NCI-H446 treated with DMSO at 0.1 percent for 48 hours (cell line): Measurements from ENCODE around the gene EPHA3.

Experiments
- DNase-seq: peaks from one replicate; lab custom pipeline; 2025; lab: John Stamatoyannopoulos, UW

EPHA3 gene

DNA sequence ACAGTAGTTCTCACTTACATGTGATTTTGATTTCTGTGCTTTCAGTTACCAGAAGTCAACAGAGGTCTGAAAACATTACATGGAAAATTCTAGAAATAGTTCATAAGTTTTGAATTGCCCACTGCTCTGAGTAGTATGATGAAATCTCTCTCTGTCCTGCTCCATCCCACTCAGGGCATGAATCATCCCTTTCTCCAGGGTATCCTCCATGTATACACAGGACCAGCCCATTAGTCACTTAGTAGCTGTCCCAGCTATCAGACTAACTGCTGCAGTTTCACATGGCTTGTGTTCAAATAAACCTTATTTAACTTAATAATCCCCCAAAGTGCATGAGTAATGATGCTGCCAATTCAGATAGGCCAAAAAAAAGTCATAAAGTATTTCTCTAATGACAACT is 38.6 kb downstream of the EPHA3 start:
- DNase-seq, result peak; percentile 41

DNA sequence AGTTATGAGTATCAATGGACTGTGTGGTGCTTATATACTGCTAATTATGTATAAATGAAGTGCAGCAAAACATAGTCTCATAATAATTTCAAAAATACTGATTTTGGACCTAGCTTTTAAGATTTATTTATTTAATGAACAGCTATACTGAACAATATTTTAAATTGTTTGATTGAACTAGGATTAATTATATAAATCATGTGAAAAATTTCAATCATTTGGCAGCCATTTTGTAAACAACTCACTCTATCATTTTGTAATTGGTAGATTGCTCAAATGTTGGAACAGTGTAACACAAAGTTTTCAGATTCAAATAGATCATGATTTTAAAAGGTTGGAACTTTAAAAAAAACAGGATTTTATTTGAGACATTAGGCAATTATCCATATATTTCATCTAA is 47.0 kb downstream of the EPHA3 start:
- no peak for DNase-seq

DNA sequence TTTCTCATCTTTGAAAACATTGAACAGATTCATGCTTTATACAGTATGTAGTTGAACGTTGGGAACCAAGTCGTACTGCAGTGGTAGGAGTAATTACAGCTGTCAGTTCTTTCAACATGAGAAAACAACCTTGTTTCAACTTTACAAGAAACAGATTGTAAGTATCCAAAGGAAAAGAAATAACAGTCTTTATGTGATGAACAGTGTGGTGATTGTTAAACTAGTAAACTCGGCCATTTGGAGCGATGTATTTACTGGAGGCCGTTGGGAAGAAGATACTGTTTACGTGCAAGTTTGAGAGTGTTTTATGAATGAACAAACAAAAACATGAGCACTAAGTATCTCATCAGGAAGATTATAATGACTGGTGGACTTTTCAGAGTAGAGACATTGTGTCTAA is 48.4 kb downstream of the EPHA3 start:
- no peak for DNase-seq

DNA sequence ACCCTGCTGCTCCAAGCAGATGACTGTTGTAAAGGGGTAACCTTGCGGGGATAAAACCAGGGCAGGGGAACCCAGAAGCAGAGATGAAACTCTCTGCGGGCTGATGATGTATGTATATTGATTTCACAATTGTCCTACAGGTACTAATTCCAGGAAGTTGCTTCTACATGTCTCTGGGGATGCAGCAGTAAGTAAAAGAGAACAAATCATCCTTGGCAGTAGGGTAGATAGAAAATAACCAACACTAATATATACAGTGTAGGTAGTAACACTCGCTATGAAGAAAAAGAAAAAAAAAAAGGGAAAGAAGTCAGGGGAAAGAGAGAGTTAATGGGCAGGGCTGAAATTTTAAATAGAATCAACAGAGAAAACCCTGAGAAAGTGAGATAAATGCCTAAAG is 50.2 kb downstream of the EPHA3 start:
- DNase-seq, result no peak

DNA sequence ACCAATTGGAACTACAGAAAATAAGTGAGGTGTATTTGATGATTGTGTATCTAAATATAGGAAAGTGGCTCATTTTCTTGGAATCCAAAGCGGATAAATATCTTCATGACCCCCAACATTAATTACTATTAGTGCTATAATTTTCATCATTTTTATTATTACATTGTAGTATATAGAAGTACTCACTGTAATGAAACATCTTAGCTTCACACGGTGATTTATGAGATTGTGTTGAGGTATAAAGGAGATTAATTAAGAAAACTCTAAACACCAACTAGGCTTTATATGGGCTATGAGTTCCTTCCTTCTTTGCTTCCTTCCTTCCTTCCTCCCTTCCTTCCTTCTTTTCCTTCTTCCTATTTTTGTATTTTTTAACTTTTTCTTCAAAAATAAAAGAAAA is 52.2 kb downstream of the EPHA3 start:
- DNase-seq, result no peak

DNA sequence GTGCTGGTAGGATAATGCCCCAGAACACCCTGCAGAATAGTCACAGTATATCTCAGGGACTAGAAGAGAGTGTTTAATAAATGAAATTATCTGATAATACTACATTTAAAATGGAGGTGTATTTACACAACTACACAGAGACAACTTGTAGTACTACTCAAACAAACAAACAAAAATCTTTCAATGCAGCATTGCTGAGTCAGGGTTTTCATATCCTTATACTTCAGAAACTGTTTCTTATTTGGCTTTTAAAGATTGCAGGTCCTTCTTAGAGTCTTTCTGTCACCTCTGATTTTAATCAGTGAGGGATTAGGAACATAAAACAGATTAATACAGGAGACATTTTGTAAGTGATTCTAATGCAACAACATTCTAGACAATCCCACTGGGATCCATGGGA is 57.4 kb downstream of the EPHA3 start:
- DNase-seq, result no peak

DNA sequence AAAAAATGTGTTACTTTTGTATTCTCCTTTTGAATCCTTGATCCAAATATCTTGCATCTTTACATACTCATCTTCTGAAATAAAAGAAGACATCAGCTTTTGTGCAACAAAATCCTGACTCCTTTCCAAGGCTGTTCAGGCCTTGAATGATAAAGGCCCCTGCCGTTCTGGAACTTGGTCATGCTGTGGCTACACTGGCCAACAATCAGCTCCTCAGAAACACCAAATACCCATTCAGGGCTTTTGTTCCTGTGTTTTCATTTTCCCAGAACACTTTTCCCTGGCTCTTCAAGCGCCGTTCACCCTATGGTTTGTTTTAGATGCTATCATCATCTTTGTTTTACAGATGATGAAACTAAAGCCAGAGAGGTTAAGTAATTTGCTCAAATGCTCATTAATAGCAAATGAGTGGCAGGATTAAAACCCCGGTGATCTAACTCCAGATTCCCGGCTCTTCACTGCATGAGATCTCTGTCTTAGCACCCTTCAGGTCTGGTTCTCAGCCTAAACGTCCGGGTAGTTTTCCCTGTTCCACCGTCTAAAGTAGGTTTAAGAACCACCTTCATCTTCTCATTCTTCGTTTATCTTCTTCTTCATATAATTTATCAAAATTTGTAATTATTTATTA is 58.3 kb downstream of the EPHA3 start:
- DNase-seq, result no peak

DNA sequence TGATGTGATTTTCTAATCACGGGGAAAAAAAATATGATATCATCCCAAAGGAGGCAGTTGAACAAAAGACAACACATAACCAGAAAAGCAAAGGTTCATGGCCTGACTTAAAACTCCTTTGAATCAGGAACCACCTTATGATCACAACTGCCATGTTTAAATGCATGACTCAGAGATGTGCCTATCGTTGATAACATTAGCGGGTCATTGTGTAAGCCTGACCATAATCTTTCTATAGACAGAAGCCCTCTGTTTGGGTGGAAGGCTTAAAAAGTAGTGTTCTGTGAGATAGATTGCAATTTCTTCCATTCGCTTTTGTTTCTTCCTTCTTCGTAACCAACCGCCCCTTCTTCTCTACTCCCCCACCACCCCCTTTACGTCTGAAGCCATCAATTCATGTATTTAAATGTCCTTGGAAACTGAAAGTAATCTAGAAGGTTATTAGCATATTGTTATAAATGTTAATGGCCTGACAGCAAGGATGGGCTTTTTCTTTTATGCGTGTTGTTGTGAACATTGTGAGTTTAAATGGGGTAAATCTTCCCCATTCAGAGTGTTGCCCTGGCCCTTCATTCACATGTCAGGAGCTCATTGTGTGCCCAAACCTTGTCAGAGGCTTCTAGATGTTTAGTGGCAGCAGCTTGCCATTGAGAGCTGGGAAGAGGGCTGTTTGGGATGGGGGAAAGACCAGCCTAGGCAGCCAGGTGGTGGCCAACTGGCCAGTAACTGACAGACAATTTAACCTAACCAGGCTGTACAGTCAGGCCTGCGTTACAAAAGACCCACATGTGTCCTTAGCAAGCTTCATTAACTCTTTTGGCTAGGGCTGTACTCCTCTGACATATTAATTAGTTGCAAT is 64.5 kb downstream of the EPHA3 start:
- peak; percentile 53 for DNase-seq

DNA sequence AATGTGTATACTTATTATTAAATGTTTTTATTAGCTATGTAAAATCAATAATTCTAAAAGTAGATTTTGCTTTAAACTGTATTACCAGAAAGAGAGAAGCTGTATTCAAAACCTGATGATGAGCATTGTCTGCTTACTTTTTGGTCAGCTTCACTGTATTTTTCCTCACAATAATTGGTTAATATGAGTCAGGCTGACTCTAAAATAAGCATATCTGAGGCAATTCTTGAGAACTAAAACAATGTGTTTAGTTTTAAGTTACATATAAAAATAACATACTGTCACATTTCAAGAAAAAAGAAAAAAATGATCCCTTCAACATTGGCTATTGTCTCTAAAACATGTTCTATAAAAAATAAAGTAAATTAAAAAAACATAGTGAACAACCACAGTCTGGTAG is 66.1 kb downstream of the EPHA3 start:
- DNase-seq, result no peak

DNA sequence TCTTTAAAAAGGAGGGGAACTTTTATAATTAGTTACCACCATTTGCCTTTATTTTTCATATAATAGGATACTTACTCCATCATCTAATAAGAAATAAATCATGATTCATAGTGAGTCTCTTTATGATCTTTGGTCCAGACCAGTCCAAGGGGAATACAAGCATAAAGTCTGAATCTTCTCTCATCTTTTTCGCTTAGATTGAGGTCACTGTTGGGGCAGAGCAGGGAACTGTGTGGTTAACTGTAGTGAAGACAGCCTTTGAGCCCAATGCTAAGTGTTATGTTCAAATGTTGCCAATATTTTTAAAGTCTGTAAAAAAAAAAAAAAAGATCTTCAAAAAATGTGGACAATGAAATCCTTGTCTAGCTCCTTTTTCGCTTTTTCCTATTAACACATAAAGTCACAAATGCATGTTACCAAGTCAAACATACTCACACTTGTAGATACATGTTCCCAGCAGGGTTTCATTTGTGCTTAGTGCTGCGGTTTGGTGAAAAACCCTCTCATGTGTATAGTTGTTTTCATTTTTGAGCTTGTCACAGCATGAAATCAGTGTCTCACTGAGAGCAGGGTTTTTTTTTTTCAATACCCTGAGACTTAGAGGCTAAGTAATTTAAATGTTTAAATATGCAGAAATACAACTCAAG is 72.1 kb downstream of the EPHA3 start:
- no peak for DNase-seq

DNA sequence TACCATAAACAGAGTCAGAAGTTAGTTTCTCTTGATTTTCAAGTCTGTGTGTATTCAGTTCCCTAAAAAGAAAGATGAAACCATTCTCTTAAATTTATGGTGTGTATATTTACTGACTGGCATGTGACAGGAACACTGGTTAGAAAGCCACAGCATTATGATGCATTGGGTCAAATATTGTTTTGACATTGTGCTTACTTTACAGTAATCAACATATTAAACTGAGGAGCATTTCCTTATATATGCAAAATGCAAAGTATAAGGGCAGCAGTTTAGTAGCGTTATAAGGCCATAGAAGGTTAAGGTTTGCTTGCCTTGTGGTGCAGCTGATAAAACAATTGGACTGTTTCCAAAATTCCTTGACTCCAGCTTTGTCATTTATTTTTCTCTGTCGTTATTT is 72.9 kb downstream of the EPHA3 start:
- no peak for DNase-seq

DNA sequence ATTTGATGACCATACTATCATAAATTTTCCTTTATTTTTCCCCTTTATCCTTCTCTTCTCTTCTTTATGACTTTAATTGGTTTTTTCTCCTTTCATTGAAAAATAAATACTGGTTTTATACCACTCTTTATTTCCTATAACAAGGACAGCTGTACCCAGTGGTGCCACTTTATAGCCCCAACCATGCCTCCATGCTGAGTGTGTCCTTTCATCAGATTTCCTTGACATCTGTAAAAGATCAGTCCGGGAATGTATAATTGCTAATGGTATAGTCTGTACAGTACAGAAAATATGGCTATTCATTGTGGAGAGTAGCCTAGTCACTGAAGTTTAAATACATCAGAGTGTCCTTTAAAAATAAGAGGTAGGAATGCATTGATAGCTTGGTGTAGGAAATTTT is 74.6 kb downstream of the EPHA3 start:
- DNase-seq, result no peak

DNA sequence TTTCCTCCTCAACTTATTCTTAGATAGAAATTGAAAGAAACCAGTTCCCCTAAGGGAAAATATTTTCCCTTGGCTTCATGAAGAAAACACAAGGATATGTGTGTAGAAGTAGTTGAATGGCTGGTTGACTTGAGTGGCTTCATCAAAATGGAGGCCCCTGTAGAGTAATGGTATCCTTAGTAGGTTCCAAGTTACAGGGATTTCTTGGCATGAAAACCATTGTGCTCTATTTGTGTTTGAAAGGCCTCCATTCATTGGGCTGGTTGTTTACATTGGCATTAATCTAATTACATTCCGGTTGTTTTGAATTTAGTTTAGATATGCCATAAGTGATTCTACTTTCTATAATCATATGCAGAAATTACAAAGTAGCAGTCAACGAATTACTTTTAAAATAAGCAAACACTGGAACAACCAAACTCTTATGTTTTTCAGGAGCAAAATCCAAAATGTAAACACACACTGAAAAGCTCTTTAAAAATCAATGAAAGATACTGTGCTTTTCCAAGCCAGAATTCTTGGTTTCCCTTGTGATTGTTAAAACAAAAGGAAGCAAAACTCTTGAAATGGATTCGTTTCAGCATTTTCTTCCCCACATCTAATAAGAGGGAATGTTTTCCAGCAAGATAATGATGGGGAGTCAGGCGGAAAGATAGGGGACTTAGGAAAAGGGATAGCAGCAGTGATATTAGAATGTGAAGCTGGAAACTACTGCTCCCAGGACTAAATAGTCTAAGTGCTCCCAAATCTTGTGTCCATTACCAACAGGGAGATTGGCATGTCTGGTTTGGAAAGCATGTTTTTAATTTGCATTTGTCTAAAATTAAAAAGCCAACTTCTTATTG is 77.0 kb downstream of the EPHA3 start:
- peak; percentile 34 for DNase-seq

DNA sequence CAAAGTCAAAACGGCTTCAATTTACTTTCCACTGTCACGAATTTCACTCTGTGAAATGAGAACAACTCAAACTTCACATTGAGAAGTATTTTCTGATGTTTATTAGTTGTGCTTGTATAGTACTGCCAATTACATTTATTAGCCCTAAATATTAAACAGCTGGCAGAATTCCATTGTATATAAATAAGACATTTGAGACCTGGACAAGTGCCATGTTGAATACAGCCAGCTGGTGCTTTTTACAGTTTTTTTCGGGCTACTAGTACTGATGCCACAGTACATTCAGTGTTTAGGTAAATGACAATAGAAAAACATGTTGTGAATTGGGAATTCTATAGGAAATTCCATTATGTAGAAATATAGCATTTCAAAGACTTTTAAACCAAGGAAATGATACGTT is 79.0 kb downstream of the EPHA3 start:
- peak; percentile 76 for DNase-seq

DNA sequence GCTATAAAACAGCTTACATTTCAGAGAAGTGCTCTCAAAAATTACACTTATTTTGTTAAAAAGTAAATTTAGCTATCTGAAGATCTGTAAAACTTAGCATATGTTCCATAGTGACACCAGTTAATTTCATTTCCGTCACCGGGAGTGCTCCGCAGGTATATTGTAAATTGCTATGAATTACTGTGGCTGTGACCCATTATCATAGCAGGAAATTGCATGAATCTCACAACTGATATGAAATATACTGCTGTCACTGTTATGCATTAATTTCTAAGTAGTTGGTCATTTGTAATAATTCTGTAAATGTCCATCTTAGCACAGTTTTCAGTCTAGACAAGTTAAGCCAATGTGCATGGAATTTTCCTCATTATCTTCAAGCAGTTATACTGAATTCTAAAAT is 91.2 kb downstream of the EPHA3 start:
- DNase-seq, result no peak

DNA sequence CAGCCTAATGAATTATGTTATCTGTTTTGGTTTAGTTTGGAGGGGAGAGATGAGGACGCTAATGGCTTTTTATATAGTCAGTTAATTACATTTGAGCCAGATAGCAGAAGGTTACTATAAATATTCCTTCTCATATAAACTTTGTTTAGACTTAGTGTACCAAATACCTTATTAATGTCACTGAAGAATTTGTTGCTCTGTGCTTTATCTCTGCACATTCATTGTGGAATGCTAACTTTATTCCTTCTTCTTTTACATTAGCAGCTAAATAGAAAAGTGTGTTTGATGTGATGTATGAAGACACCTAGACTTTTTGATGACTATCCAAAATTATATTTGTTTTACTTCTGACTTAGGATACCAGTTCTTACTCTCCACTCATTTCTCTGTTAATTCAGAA is 105.2 kb downstream of the EPHA3 start:
- DNase-seq, result no peak

DNA sequence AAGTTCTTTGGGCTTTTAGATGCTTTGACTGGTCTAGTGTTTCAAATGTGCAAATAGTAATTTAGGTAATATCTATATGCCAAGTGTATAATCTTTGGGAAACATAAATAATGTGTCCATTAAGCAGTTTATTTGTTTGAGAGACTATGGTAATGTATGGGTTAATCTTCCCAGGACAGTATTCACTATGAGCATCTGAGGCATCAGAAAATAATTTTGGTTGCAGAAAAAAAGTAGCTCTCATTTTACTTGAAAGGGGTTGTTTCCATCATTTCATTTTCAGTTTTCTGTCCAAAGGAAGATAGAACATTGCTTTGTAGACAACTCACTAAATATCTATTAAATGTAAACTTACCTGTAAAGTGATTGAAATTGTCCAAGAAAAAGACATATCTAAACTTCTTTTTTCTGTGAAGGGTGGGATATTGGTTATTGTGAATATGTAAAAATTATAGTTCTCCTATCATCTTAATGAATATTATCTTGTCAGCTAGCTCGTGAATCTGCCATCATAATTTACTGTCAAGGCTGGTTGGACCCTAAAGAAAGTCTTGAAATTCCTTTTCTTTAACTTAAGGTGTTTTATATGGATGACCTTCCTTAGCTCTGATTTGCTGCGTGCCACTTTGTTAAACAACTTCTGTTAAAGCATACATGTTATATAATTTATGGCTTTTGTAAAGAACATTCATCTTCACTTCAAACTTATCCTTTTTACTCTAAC is 108.8 kb downstream of the EPHA3 start:
- DNase-seq, result no peak

DNA sequence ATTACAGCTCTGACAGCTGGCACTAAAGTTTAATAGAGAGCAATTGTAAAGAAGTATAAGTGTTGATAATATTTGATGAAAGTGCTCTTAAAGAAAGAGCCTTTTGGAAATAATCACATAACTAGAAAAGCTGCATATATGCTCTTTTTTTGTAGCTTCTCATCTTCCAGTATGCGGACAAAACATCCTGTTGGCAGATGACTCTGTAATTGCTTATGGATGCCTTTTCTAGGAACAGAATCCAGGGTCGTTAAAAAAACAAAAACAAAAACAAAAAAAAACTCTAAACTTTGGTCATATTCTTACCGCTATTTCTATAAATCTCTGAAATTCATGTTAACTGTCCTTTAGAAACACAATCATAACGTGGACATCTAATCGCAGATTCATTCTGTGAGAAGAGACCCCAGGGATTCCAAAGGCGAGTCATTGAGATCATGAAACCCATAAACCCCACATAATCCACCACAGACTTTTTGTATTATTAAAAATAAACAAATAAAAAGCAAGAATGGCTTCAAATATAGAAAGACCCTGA is 109.8 kb downstream of the EPHA3 start:
- no peak for DNase-seq

DNA sequence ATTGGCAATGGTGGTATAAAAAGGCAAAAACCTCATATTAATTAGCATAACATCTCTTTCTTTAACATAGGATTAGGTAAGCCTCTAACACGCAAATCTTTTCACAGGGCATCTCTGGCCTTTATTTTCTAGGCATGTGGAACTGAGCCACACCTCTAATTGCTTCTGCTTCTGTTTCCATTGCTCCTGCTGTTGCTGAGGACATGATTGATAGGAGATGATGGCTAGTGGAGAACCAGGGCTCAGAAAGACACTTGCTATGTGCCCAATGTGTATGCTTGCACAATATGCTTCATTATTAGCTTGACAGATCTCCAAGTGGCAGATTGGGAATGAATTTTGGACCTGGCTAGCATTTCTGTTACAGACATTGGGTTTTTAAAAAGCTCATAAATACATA is 114.5 kb downstream of the EPHA3 start:
- DNase-seq, result peak; percentile 63

DNA sequence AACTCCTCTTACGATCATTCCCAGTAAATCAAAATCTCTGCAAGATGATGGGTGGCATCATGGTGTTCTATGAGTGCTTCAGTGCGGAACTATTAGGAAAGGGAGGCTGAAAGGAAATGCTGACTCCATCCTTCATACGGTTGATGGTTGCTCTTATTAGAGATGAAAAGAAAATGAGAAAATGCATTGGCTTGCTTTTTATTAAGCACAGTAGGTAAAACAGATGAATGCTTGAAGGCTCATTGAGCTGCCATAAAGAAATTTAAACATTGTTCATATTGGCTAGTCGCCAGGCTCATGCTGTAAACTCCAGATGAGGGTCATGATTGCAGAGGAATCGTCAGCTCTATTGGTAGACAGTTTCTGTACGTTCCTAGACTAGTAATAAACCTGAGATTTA is 115.8 kb downstream of the EPHA3 start:
- peak; percentile 29 for DNase-seq

DNA sequence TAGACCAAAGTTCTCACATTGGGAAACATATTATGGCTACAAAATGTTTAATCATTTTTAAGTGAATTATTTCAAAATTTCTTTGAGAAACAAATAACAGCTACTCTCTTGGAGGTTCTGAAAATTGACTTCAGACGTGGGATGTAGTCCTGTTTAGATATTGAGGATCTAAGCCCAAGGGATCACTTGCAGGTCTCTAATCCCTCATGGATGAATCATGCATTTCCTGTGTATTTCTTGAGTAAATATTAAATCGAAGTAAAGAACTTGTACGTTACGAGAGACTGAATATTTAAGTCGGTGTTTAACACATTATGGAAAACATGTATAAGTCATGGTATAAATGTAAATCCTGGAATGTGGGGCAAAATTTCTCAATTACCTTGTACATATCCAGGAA is 119.8 kb downstream of the EPHA3 start:
- no peak for DNase-seq
